Mucosa of descending colon (tissue), 3 donors: ENCODE results near the gene PPRC1. TPM values are rescaled to one million over a fixed set of nuclear protein-coding genes. Genes with fewer than 3 reads are reported as not detected.

Experiments
- ATAC-seq: fragments of 200-7000 bp; cut with Tn5 transposase; one replicate; pipeline ENCODE4 v1.9.1; 2020; ENCODE audit warnings: mild to moderate bottlenecking, moderate library complexity
- DNase-seq, 3 donors: peaks; one replicate each; pipeline ENCODE4 v3.0.0-alpha.2; 2020
- H3K36me3 ChIP-seq: fragments of 200-600 bp; one replicate; pipeline ENCODE4 v1.8.0; 2021; ENCODE audit warnings: low read depth, mild to moderate bottlenecking
- H3K4me1 ChIP-seq: fragments of 200-600 bp; one replicate; pipeline ENCODE4 v1.8.0; 2021; ENCODE audit warnings: low read depth, mild to moderate bottlenecking
- H3K4me3 ChIP-seq: fragments of 200-600 bp; one replicate; pipeline ENCODE4 v1.8.0; 2021; ENCODE audit warnings: mild to moderate bottlenecking
- H3K9me3 ChIP-seq: fragments of 200-600 bp; one replicate; pipeline ENCODE4 v1.8.0; 2021; ENCODE audit warnings: mild to moderate bottlenecking
- CTCF ChIP-seq: fragments of 200-600 bp; IDR thresholded peaks from one replicate; pipeline ENCODE4 v1.8.0; 2022; ENCODE audit warnings: antibody characterized with exemption, mild to moderate bottlenecking
- intact Hi-C, 2 donors: fragments of 100-400 bp; cut with DNase I in 1 of 2; cut with micrococcal nuclease in 1 of 2; formaldehyde crosslinking; loops; one replicate each; pipeline versions ENCODE4 v1.11.0 to v1.11.1; 2022; cut with DNase I, micrococcal nuclease
- total RNA-seq, 3 donors: library from RNA; stranded (reverse); fragmentation: NEBNext Ultra II Directional in 2 of 3; extraction: Animal tissue kit (Norgen Biotek cat#: 25700) in 2 of 3; gene quantifications; one replicate each; pipeline versions ENCODE4 v1.2.1 to v1.2.4, GENCODE V29; 2021 to 2023
- donor health status: DM: no; HTN: no; CAD: no; lungs with moderate emphysema.
- donor health status: DM: no; HTN: no; CAD: no.
- donor health status: DM: no; HTN: yes; CAD: no.

PPRC1 gene
- total RNA-seq, 3 donors from 2014 or later = 17.1 to 30.3 (median 20.3) TPM

GRCh38 chr10:102109166-102110116 is 23.4 kb upstream of the PPRC1 start:
- TF ChIP-seq CTCF = no peak
- Histone ChIP-seq H3K9me3 (no peaks in the 10 kb centered on the region), H3K4me1 (peaks cover 14% of the 10 kb centered on the region), H3K4me3 (no peak overlapping the region), H3K36me3 (peaks cover 14% of the 10 kb centered on the region)
- ATAC-seq (no peak), DNase-seq (no peak)
- intact Hi-C loops = no loop called here

GRCh38 chr10:102111276-102111675 is 21.6 kb upstream of the PPRC1 start:
- ATAC-seq (no peak), DNase-seq (no peak)
- peaks cover 18% of the 10 kb centered on the region for H3K4me1 ChIP-seq
- H3K4me3 ChIP-seq = no peak overlapping the region
- peaks cover 14% of the 10 kb centered on the region for H3K36me3 ChIP-seq
- TF ChIP-seq CTCF = no peak
- H3K9me3 ChIP-seq = no peaks in the 10 kb centered on the region
- intact Hi-C loops = no loop called here

- Histone ChIP-seq H3K4me1 (peaks cover 28% of the 10 kb centered on the region), H3K36me3 (peaks cover 14% of the 10 kb centered on the region), H3K9me3 (no peaks in the 10 kb centered on the region), H3K4me3 (no peak overlapping the region)
- no peak for DNase-seq
- TF ChIP-seq CTCF = no peak
- intact Hi-C loops = no loop called here
- no peak for ATAC-seq
Measured at GRCh38 chr10:102112210-102112817, 20.5 kb upstream of the PPRC1 start.

- ATAC-seq = no peak
- H3K36me3 ChIP-seq = peaks cover 14% of the 10 kb centered on the region
- no peak overlapping the region for H3K4me3 ChIP-seq
- H3K4me1 ChIP-seq = peaks cover 38% of the 10 kb centered on the region
- H3K9me3 ChIP-seq = no peaks in the 10 kb centered on the region
- DNase-seq = no peak
- no peak for TF ChIP-seq CTCF
- intact Hi-C loops = no loop called here
Measured at GRCh38 chr10:102113261-102113955, 19.4 kb upstream of the PPRC1 start.

- TF ChIP-seq CTCF = no peak
- peaks cover 44% of the 10 kb centered on the region for H3K4me1 ChIP-seq
- peak; percentile 35 to 71 (median 55) for DNase-seq
- intact Hi-C loops = no loop called here
- peak; percentile 37 for ATAC-seq
- H3K4me3 ChIP-seq = peak overlapping the region; percentile 34
- no peaks in the 10 kb centered on the region for H3K9me3 ChIP-seq
- H3K36me3 ChIP-seq = peaks cover 13% of the 10 kb centered on the region
Measured at GRCh38 chr10:102113956-102114857, 18.6 kb upstream of the PPRC1 start.
